HUES48 (cell line): Measurements from ENCODE around the gene RGS6.

Source experiments
- H3K27ac ChIP-seq: one replicate; pipeline ENCODE4 v1.7.0; 2013; ENCODE audit warnings: low read depth, low read length, inconsistent platforms
- H3K27me3 ChIP-seq: 2 replicates; pipeline ENCODE4 v1.6.1; 2013; ENCODE audit warnings: mild to moderate bottlenecking, low read length; ENCODE audit not compliant: control insufficient read depth, insufficient read depth
- H3K36me3 ChIP-seq: 2 replicates; pipeline ENCODE4 v1.6.1; 2013; ENCODE audit warnings: low read length; ENCODE audit not compliant: control insufficient read depth, insufficient read depth
- H3K4me1 ChIP-seq: 2 replicates; pipeline ENCODE4 v1.6.1; 2013; ENCODE audit warnings: mild to moderate bottlenecking, low read length; ENCODE audit not compliant: control insufficient read depth, insufficient read depth
- H3K4me3 ChIP-seq: 2 replicates; pipeline ENCODE4 v1.5.1; 2013; ENCODE audit warnings: mild to moderate bottlenecking, low read depth, low read length
- H3K9ac ChIP-seq: 2 replicates; pipeline ENCODE4 v1.6.1; 2013; ENCODE audit warnings: mild to moderate bottlenecking, low read depth, low read length, moderate library complexity
- H3K9me3 ChIP-seq: 2 replicates; pipeline ENCODE4 v1.6.1; 2013; ENCODE audit warnings: low read length; ENCODE audit not compliant: control insufficient read depth, insufficient read depth

The RGS6 gene

GRCh38 chr14:72524295-72524629 lies 592.0 kb downstream of the RGS6 start:
- Histone ChIP-seq H3K4me1 (0 out of 2 replicates have a peak, but pooled peaks cover 4% of the 10 kb centered on the region), H3K36me3 (no peaks in the 10 kb centered on the region), H3K9ac (no peak overlapping the region), H3K9me3 (no peaks in the 10 kb centered on the region), H3K4me3 (no peak overlapping the region), H3K27ac (no peak overlapping the region), H3K27me3 (no peaks in the 10 kb centered on the region)

GRCh38 chr14:72525087-72525915 lies 593.1 kb downstream of the RGS6 start:
- no peak overlapping the region for H3K4me3 ChIP-seq
- H3K9ac ChIP-seq = no peak overlapping the region
- H3K9me3 ChIP-seq = no peaks in the 10 kb centered on the region
- no peaks in the 10 kb centered on the region for H3K36me3 ChIP-seq
- H3K27ac ChIP-seq = no peak overlapping the region
- no peaks in the 10 kb centered on the region for H3K27me3 ChIP-seq
- 0 out of 2 replicates have a peak, but pooled peaks cover 4% of the 10 kb centered on the region for H3K4me1 ChIP-seq

- Histone ChIP-seq H3K9ac (no peak overlapping the region), H3K27ac (no peak overlapping the region), H3K9me3 (no peaks in the 10 kb centered on the region), H3K4me1 (0 out of 2 replicates have a peak, but pooled peaks cover 4% of the 10 kb centered on the region), H3K27me3 (no peaks in the 10 kb centered on the region), H3K4me3 (no peak overlapping the region), H3K36me3 (no peaks in the 10 kb centered on the region)
These were observed 595.4 kb downstream of the RGS6 start for GRCh38 chr14:72527591-72527990.

GRCh38 chr14:72528059-72528862 lies 596.0 kb downstream of the RGS6 start:
- H3K9ac ChIP-seq = no peak overlapping the region
- no peak overlapping the region for H3K4me3 ChIP-seq
- no peaks in the 10 kb centered on the region for H3K27me3 ChIP-seq
- H3K36me3 ChIP-seq = no peaks in the 10 kb centered on the region
- 0 out of 2 replicates have a peak, but pooled peaks cover 4% of the 10 kb centered on the region for H3K4me1 ChIP-seq
- H3K9me3 ChIP-seq = 0 out of 2 replicates have a peak, but pooled peaks cover 2% of the 10 kb centered on the region
- H3K27ac ChIP-seq = no peak overlapping the region

GRCh38 chr14:72528863-72529175 lies 596.6 kb downstream of the RGS6 start:
- Histone ChIP-seq H3K27me3 (no peaks in the 10 kb centered on the region), H3K9me3 (0 out of 2 replicates have a peak, but pooled peaks cover 2% of the 10 kb centered on the region), H3K4me1 (0 out of 2 replicates have a peak, but pooled peaks cover 4% of the 10 kb centered on the region), H3K4me3 (no peak overlapping the region), H3K9ac (no peak overlapping the region), H3K36me3 (no peaks in the 10 kb centered on the region), H3K27ac (no peak overlapping the region)

GRCh38 chr14:72532686-72533454 lies 600.6 kb downstream of the RGS6 start:
- Histone ChIP-seq H3K4me1 (0 out of 2 replicates have a peak, but pooled peaks cover 4% of the 10 kb centered on the region), H3K27ac (no peak overlapping the region)

GRCh38 chr14:72535485-72535884 lies 603.3 kb downstream of the RGS6 start:
- Histone ChIP-seq H3K27ac (no peak overlapping the region), H3K4me1 (no peaks in the 10 kb centered on the region), H3K27me3 (no peaks in the 10 kb centered on the region; the same call in 1 of the 2 replicates), H3K4me3 (no peak overlapping the region), H3K9ac (no peak overlapping the region), H3K9me3 (0 out of 2 replicates have a peak, but pooled peaks cover 2% of the 10 kb centered on the region), H3K36me3 (no peaks in the 10 kb centered on the region)

More at GRCh38 chr14:72532686-72533454, 600.6 kb downstream of the RGS6 start:
- H3K27me3 ChIP-seq = no peaks in the 10 kb centered on the region; the same call in 1 of the 2 replicates
- 0 out of 2 replicates have a peak, but pooled peaks cover 2% of the 10 kb centered on the region for H3K9me3 ChIP-seq
- no peak overlapping the region for H3K4me3 ChIP-seq
- no peak overlapping the region for H3K9ac ChIP-seq
- no peaks in the 10 kb centered on the region for H3K36me3 ChIP-seq

GRCh38 chr14:72538387-72538786 lies 606.2 kb downstream of the RGS6 start:
- no peak overlapping the region for H3K9ac ChIP-seq
- no peaks in the 10 kb centered on the region for H3K9me3 ChIP-seq
- no peak overlapping the region for H3K27ac ChIP-seq
- H3K27me3 ChIP-seq = no peaks in the 10 kb centered on the region; the same call in 1 of the 2 replicates
- H3K4me1 ChIP-seq = no peaks in the 10 kb centered on the region
- H3K4me3 ChIP-seq = no peak overlapping the region
- H3K36me3 ChIP-seq = no peaks in the 10 kb centered on the region

- no peak overlapping the region for H3K27ac ChIP-seq
- H3K9ac ChIP-seq = no peak overlapping the region
- peaks cover 5% of the 10 kb centered on the region; the same call in 1 of the 2 replicates for H3K4me1 ChIP-seq
- no peaks in the 10 kb centered on the region for H3K9me3 ChIP-seq
- no peak overlapping the region for H3K4me3 ChIP-seq
- H3K27me3 ChIP-seq = no peaks in the 10 kb centered on the region; the same call in 1 of the 2 replicates
- H3K36me3 ChIP-seq = no peaks in the 10 kb centered on the region
These were observed 607.6 kb downstream of the RGS6 start for GRCh38 chr14:72539661-72540315.

GRCh38 chr14:72540836-72541235 lies 608.6 kb downstream of the RGS6 start:
- Histone ChIP-seq H3K27me3 (no peaks in the 10 kb centered on the region; the same call in 1 of the 2 replicates), H3K9ac (no peak overlapping the region)

More at GRCh38 chr14:72540836-72541235, 608.6 kb downstream of the RGS6 start:
- no peak overlapping the region for H3K27ac ChIP-seq
- H3K9me3 ChIP-seq = no peaks in the 10 kb centered on the region
- H3K4me1 ChIP-seq = peaks cover 12% of the 10 kb centered on the region
- H3K4me3 ChIP-seq = no peak overlapping the region
- no peaks in the 10 kb centered on the region for H3K36me3 ChIP-seq
